ENCODE measurements around the gene RND3. TPM values are rescaled to one million over a fixed set of nuclear protein-coding genes. Genes with fewer than 3 reads are reported as not detected.

Gene RND3
- total RNA-seq, 2 donors from 2014 or later: 27.9 to 119 TPM

- TF ChIP-seq CTCF (IDR thresholded peaks at IDR 0.05): no peak
- ATAC-seq (ENCODE audit: insufficient number of reproducible peaks, low FRiP score, low read depth) (no peak), DNase-seq (ENCODE audit: low spot score) (no peak)
- Histone ChIP-seq H3K9me3 (no peaks in the 10 kb centered on the region), H3K36me3 (peaks cover 26% of the 10 kb centered on the region), H3K27ac (no peak overlapping the region), H3K4me1 (ENCODE audit: control insufficient read depth in 1 of 2, low read depth in 2 of 2) (peaks cover 7 to 35% of the 10 kb centered on the region in 2 donors), H3K4me3 (no peak overlapping the region), H3K27me3 (replicated peaks; ENCODE audit: insufficient read depth) (no peaks in the 10 kb centered on the region)
These were observed 17.0 kb downstream of the RND3 start for GRCh38 chr2:150470435-150470834.

DNA sequence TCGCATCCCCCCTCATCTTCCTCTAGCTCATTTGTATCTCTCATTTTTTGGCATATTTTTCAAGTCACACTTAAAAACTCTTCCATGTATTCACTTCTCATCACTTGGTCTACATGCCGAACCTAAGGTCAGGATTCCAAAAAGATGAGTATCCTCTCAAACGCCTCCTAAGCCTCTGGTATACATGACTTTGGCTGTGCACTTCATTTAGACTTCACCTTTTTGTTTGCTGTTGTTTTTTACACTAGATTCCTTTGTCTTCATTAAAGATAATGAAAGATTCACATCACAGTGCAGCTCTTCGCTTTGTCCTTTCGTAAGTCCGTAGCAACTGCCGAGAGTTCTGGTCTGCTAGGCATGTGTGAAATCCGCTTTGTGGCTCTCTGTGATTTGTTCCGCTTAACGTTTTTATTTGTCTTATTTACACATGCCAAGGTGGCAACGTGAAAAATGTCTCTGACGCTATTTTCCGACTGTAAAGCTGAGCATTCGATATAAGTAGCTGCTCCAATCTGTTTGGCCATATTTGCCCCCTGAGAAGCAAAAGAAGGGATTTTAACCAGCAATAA lies 17.7 kb downstream of the RND3 start:
- Histone ChIP-seq H3K27ac (no peak overlapping the region), H3K9me3 (no peaks in the 10 kb centered on the region), H3K36me3 (peaks cover 26% of the 10 kb centered on the region), H3K27me3 (replicated peaks; ENCODE audit: insufficient read depth) (no peaks in the 10 kb centered on the region), H3K4me1 (ENCODE audit: control insufficient read depth in 1 of 2, low read depth in 2 of 2) (peaks cover 12 to 36% of the 10 kb centered on the region in 2 donors), H3K4me3 (no peak overlapping the region)
- no peak for DNase-seq (ENCODE audit: low spot score)
- no peak for TF ChIP-seq CTCF (IDR thresholded peaks at IDR 0.05)
- ATAC-seq (ENCODE audit: insufficient number of reproducible peaks, low FRiP score, low read depth): no peak

GRCh38 chr2:150468350-150468960 lies 19.0 kb downstream of the RND3 start:
- Histone ChIP-seq H3K4me3 (no peak overlapping the region), H3K9me3 (no peaks in the 10 kb centered on the region), H3K27me3 (replicated peaks; ENCODE audit: insufficient read depth) (no peaks in the 10 kb centered on the region), H3K27ac (peak overlapping the region in 1 of 2 donors; percentile 20), H3K36me3 (peaks cover 18% of the 10 kb centered on the region), H3K4me1 (ENCODE audit: control insufficient read depth in 1 of 2, low read depth in 2 of 2) (peaks cover 12 to 36% of the 10 kb centered on the region in 2 donors)
- TF ChIP-seq CTCF (IDR thresholded peaks at IDR 0.05): no peak
- DNase-seq (ENCODE audit: low spot score) (no peak), ATAC-seq (ENCODE audit: insufficient number of reproducible peaks, low FRiP score, low read depth) (no peak)

DNA sequence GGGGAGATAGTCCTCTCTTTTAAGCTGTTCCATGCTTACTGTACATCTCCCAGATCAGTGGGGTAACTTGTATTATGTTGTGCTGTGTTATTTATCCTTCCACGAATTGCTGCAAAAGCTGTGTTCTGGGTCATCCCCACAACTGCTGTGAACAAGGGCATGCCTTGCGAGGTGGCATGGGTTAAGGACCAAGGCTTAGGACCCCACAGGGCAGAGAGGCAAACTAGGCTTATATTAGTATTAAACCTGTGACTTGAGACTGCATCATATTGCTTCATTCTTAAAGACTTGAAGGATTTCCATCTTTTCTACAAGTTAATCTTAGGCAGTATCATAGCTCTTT lies 19.9 kb downstream of the RND3 start:
- Histone ChIP-seq H3K4me3 (peak overlapping the region; percentile 41), H3K4me1 (ENCODE audit: control insufficient read depth in 1 of 2, low read depth in 2 of 2) (peaks cover 12 to 30% of the 10 kb centered on the region in 2 donors), H3K9me3 (no peaks in the 10 kb centered on the region), H3K27ac (peak overlapping the region; percentile 69), H3K36me3 (peaks cover 18% of the 10 kb centered on the region), H3K27me3 (replicated peaks; ENCODE audit: insufficient read depth) (no peaks in the 10 kb centered on the region)
- TF ChIP-seq CTCF (IDR thresholded peaks at IDR 0.05): no peak
- no peak for DNase-seq (ENCODE audit: low spot score)
- ATAC-seq (ENCODE audit: insufficient number of reproducible peaks, low FRiP score, low read depth): no peak

DNA sequence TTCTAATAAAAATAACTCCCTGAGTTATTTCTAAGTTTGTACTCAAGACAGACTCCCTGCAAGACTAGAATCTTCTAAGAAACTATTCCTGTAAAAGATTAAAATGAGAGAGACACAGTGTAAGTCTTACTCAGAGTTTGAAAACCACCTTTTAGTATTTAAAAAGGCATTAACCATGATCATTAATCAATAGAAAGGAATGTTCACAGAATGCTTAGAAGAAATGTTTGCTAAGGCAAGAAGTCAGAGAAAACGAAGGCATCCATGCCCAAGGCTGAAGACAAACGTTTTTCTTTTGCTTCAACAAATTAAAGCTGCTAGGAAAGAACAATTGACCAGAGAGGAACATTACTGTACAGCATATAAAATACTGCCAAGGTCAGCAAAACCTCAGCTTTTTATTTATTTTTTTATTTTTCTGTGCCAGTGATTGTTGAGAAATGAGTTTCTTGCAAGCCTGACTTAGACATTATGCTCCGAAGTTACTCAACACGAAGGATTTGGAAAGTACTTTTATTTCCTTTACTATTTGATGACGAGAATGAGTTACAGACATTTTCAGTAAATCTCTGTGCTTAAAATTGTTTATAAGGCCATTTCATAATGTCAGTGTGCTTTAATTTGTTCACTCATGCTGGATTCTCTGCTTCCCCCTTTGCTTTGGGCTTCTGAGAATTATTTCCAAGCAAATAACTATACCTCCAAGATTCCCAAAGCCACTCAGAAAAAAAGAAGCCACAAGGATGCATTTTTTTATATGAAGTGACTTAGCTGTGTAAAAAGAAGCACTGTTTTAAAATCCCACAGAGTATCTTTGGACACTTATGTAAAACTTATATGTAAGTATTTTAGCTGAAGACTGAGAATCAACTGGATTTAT lies 20.5 kb downstream of the RND3 start:
- Histone ChIP-seq H3K36me3 (peaks cover 17% of the 10 kb centered on the region), H3K9me3 (no peaks in the 10 kb centered on the region), H3K27me3 (replicated peaks; ENCODE audit: insufficient read depth) (no peaks in the 10 kb centered on the region), H3K4me1 (ENCODE audit: control insufficient read depth in 1 of 2, low read depth in 2 of 2) (peaks cover 12 to 25% of the 10 kb centered on the region in 2 donors), H3K4me3 (peak overlapping the region; percentile 41), H3K27ac (peak overlapping the region; percentile 69)
- peak; percentile 76 for ATAC-seq (ENCODE audit: insufficient number of reproducible peaks, low FRiP score, low read depth)
- TF ChIP-seq CTCF (IDR thresholded peaks at IDR 0.05): no peak
- no peak for DNase-seq (ENCODE audit: low spot score)
